Measurements from ENCODE around the gene NUP93.
"Not testable (repeated sequence)": the region's sequence is repeated elsewhere in the genome, so short reads cannot be mapped to it uniquely, and the experiment has no call there.

Gene NUP93

GRCh38 chr16:56851671-56852400, 121.9 kb downstream of the NUP93 start:
- peak; percentile 45 for DNase-seq

GRCh38 chr16:56852401-56852730, 122.4 kb downstream of the NUP93 start:
- no peak for DNase-seq

GRCh38 chr16:56852968-56853367, 123.0 kb downstream of the NUP93 start:
- DNase-seq: no peak

- no peak for DNase-seq
Measured at GRCh38 chr16:56855201-56855600, 125.3 kb downstream of the NUP93 start.

GRCh38 chr16:56855946-56856345, 126.0 kb downstream of the NUP93 start:
- no peak for DNase-seq

GRCh38 chr16:56856876-56857447, 127.0 kb downstream of the NUP93 start:
- DNase-seq: no peak

- no peak for DNase-seq
Measured at GRCh38 chr16:56858374-56858773, 128.4 kb downstream of the NUP93 start.

- DNase-seq: no peak
Measured at GRCh38 chr16:56859636-56860035, 129.7 kb downstream of the NUP93 start.

- DNase-seq: no peak
Measured at GRCh38 chr16:56860226-56861020, 130.5 kb downstream of the NUP93 start.

GRCh38 chr16:56861092-56861610, 131.2 kb downstream of the NUP93 start:
- DNase-seq: no peak

- DNase-seq: no peak
Measured at GRCh38 chr16:56861756-56862155, 131.8 kb downstream of the NUP93 start.

GRCh38 chr16:56862776-56863175, 132.8 kb downstream of the NUP93 start:
- DNase-seq: no peak

- DNase-seq: no peak
Measured at GRCh38 chr16:56864960-56865359, 135.0 kb downstream of the NUP93 start, which contains the start of gene SLC12A3. SLC12A3 (plus strand) TSS chr16:56865207; CDS start chr16:56865236, 29 bp downstream.

GRCh38 chr16:56865394-56866062, 135.6 kb downstream of the NUP93 start:
- no peak for DNase-seq

- peak; percentile 56 for DNase-seq
Measured at GRCh38 chr16:56866955-56867830, 137.3 kb downstream of the NUP93 start.

- no peak for DNase-seq
Measured at GRCh38 chr16:56868175-56868574, 138.2 kb downstream of the NUP93 start.

- not testable (repeated sequence) for DNase-seq
Measured at GRCh38 chr16:56868766-56869165, 138.8 kb downstream of the NUP93 start.

- DNase-seq: no peak
Measured at GRCh38 chr16:56869513-56870275, 139.8 kb downstream of the NUP93 start.

- no peak for DNase-seq
Measured at GRCh38 chr16:56870276-56870888, 140.5 kb downstream of the NUP93 start.

GRCh38 chr16:56871172-56871593, 141.3 kb downstream of the NUP93 start:
- DNase-seq: peak; percentile 26

Data from fibroblast of skin of back (primary cell).